ENCODE measurements around the gene ACIN1.
"Not testable (repeated sequence)": the region's sequence is repeated elsewhere in the genome, so short reads cannot be mapped to it uniquely, and the experiment has no call there.

Gene ACIN1

DNA sequence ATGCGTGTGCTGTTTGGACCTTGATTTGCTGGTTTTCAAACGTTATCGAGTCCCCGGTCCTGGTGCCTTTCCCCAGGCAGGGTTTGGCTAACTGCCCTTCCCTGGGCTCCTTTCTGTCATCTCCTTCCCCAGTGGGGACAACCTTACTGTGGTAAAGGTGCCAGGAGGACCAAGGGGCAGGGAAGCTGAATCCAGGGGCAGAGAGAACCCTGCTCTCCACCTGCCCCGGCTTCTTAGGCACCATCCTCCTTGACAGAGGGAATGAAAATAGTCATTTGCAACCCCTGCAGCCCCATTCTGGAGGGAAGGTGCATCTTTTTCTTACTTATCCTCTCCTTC lies 19.2 kb upstream of the ACIN1 start:
- no peak overlapping the region for H3K4me3 ChIP-seq (replicated peaks; ENCODE audit: low read depth, low read length)
- TF ChIP-seq, protein P1, sequence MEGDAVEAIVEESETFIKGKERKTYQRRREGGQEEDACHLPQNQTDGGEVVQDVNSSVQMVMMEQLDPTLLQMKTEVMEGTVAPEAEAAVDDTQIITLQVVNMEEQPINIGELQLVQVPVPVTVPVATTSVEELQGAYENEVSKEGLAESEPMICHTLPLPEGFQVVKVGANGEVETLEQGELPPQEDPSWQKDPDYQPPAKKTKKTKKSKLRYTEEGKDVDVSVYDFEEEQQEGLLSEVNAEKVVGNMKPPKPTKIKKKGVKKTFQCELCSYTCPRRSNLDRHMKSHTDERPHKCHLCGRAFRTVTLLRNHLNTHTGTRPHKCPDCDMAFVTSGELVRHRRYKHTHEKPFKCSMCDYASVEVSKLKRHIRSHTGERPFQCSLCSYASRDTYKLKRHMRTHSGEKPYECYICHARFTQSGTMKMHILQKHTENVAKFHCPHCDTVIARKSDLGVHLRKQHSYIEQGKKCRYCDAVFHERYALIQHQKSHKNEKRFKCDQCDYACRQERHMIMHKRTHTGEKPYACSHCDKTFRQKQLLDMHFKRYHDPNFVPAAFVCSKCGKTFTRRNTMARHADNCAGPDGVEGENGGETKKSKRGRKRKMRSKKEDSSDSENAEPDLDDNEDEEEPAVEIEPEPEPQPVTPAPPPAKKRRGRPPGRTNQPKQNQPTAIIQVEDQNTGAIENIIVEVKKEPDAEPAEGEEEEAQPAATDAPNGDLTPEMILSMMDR (IDR thresholded peaks at IDR 0.05; ENCODE audit: low read depth, low read length, missing control alignments), result no peak
- DNase-seq (ENCODE audit: extremely low read depth, low read depth), result no peak

DNA sequence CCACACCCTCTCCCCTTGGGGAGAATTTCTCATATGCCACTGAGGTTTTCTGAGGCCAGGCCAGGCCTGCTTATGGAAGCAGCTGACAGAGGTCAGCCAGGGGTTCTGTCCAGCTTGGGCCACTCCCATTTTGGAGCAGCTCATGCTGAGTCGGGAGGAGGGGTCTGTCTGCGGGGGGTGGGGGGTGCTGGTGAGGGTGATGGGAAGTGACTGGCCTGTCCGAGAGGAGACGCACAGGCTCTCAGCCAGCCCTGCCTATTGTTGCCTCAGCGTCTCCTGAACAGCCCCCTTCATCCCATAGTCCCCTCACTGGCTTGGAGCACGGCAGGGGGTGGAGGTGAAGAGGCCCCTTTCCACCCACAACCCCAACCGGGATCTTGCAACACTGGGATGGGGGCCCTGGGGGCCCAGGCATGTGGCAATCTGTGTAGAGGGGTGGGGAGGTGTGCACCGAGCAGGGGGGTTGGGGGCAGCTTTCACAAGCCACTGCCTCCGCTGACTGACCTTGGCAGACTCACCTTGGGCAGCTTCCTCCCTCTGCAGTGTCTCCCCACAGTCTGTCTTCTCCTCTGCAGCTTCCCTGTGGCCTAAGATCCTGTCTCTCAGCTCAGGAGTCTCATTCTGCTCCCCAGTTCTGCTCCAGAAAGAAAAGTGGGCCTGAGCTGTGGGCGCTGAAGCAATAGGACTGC lies 18.6 kb upstream of the ACIN1 start:
- no peak overlapping the region for H3K4me3 ChIP-seq (replicated peaks; ENCODE audit: low read depth, low read length)
- no peak for DNase-seq (ENCODE audit: extremely low read depth, low read depth)
- TF ChIP-seq, protein P1 (IDR thresholded peaks at IDR 0.05; ENCODE audit: low read depth, low read length, missing control alignments), result no peak

DNA sequence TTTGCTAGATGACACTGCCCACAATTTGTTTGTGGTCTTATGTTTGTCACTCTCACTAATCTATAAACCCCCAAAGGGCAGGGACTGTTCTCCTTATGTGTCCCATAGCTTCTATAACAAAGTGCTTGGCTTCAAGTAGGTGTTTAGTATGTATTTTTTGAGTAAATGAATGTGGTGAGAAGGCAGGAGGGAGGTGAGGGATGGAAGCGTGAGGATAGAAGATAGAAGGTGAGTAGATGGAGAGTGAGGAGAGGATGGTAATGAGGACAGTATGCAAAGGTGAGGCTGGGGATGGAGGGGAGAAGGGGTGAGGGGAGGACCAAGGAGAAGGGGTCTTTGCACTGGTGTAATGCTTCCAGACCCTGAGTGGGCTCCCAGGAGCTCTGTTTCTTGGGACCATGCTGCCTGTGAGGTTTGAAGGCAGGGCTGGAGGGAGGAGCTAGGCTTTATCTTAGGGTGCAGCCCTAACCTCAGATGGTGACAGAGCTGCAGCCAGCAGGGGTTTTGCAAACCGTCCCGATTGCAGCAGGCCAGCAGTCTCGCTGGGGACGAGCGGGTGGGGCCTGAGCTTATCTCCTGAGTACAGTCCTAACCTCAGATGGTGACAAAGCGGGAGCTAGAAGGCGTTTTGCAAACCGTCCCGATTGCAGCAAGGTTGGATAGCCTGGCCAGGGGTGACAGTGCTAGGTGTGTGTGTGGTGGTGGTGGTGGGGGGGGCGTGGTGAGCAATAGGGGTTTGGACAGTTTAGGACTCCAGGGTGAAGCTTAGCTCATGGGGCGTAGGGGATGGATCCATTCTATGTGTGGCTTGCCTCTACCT lies 17.6 kb upstream of the ACIN1 start:
- no peak for DNase-seq (ENCODE audit: extremely low read depth, low read depth)
- no peak overlapping the region for H3K4me3 ChIP-seq (replicated peaks; ENCODE audit: low read depth, low read length)
- TF ChIP-seq, protein P1 (IDR thresholded peaks at IDR 0.05; ENCODE audit: low read depth, low read length, missing control alignments), result no peak

DNA sequence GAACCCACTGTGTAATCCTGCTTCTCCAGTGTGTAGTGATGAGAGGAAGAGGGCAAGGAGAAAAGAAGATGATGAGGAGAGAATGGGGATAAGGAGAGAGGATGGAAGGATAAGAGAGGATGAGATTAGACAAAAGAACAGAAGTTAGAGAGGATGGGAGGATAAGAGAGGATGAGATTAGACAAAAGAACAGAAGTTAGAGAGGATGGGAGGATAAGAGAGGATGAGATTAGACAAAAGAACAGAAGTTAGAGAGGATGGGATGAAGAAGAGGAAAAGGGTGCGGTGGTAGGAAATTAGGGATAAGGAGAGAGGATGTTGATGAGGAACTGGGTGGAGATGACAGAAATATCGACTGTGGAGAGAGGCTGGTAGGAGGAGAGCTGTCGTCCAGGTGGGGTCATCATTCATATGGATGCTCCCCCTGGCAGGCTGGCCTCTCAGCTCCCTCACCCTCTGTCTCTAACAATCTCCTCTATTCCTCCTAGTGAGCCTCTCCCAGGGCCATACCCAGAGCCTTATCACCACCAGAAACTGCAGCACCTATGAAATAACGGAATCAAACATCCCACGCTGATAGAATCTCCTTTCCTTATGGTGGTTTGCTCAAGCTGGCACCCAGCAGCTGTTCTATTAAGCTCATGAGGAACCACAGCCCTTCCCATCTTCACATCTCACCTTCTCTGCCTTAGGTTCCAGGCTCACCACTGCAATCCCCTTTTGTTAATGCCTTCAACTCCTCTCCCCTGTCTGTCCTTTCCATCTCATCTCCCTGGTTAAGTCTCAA lies 15.8 kb upstream of the ACIN1 start:
- TF ChIP-seq, protein P1 (IDR thresholded peaks at IDR 0.05; ENCODE audit: low read depth, low read length, missing control alignments), result no peak
- no peak overlapping the region for H3K4me3 ChIP-seq (replicated peaks; ENCODE audit: low read depth, low read length)
- no peak for DNase-seq (ENCODE audit: extremely low read depth, low read depth)

DNA sequence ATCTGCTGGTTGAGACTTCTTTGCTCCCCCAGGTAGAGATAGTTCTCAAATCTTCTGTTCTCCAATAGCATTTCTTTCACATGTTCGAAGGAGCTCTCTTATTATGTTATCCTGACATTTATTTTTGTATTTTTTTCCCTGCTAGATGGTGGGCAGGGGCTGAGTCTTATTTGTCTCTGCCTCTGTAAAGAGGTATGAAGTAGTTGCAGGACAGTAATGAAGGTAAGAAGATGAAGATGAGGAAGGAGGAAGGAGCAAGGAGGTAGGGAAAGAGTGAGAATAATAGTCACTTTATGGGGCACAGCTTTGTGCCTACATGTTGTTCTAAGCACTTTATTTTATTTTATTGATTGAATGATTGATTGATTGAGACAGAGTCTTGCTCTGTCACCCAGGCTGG lies 14.8 kb upstream of the ACIN1 start:
- DNase-seq (ENCODE audit: extremely low read depth, low read depth), result no peak
- TF ChIP-seq, protein P1 (IDR thresholded peaks at IDR 0.05; ENCODE audit: low read depth, low read length, missing control alignments), result no peak
- H3K4me3 ChIP-seq (replicated peaks; ENCODE audit: low read depth, low read length), result no peak overlapping the region

DNA sequence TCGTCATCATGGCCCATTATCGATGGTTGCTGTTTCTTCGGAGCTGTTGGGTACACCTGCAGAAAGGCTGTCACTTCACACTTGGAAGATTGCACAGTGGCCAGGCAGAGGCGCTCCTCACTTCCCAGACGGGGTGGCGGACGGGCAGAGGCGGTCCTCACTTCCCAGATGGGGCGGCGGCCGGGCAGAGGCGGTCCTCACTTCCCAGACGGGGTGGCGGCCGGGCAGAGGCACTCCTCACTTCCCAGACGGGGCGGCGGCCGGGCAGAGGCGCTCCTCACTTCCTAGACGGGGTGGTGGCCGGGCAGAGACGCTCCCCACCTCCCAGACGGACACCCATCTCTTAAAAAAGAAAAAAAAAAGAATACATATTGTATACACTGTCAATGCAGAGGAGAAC lies 13.2 kb upstream of the ACIN1 start:
- H3K4me3 ChIP-seq (replicated peaks; ENCODE audit: low read depth, low read length); DNase-seq (ENCODE audit: extremely low read depth, low read depth): not testable (repeated sequence)

DNA sequence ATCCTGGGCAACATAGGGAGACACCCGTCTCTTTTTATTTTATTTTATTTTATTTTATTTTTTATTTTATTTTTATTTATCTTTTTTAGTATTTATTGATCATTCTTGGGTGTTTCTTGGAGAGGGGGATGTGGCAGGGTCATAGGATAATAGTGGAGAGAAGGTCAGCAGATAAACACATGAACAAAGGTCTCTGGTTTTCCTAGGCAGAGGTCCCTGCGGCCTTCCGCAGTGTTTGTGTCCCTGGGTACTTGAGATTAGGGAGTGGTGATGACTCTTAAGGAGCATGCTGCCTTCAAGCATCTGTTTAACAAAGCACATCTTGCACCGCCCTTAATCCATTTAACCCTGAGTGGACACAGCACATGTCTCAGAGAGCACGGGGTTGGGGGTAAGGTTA lies 12.7 kb upstream of the ACIN1 start:
- DNase-seq (ENCODE audit: extremely low read depth, low read depth); H3K4me3 ChIP-seq (replicated peaks; ENCODE audit: low read depth, low read length): not testable (repeated sequence)
